Adrenal gland (tissue), 5 donors: Measurements from ENCODE around the gene SHLD1.

Source experiments
- CTCF ChIP-seq, 6 experiments: fragments of 450-650 bp in 4 of 6; fragments of 200-600 bp in 2 of 6; sonication (generic) in 1 of 6; IDR thresholded peaks; 1 replicate in 5 of 6; 2 replicates in 1 of 6; pipeline versions ENCODE4 v1.5.1 to v1.8.0; 2016 to 2021; ENCODE audit warnings: antibody characterized with exemption in 6 of 6, mild to moderate bottlenecking in 2 of 6, moderate library complexity in 1 of 6
- POLR2A ChIP-seq, 2 donors: fragments of 450-650 bp; IDR thresholded peaks; one replicate each; pipeline ENCODE4 v1.6.1; 2017; ENCODE audit warnings: antibody characterized with exemption in 2 of 2, mild to moderate bottlenecking in 2 of 2, moderate library complexity in 1 of 2
- donor health status: DM: no; HTN: no; CAD: no.

GRCh38 chr20:5886788-5887187 lies 136.6 kb downstream of the SHLD1 start:
- TF ChIP-seq CTCF (IDR thresholded peaks at IDR 0.05) (no peak), POLR2A (IDR thresholded peaks at IDR 0.05) (no peak)
